Measurements from ENCODE around the gene ADCY1. TPM values are rescaled to one million over a fixed set of nuclear protein-coding genes. Genes with fewer than 3 reads are reported as not detected.

Gene ADCY1
- total RNA-seq, 2 donors from 2014 or later = 15.3 to 18.5 TPM

DNA sequence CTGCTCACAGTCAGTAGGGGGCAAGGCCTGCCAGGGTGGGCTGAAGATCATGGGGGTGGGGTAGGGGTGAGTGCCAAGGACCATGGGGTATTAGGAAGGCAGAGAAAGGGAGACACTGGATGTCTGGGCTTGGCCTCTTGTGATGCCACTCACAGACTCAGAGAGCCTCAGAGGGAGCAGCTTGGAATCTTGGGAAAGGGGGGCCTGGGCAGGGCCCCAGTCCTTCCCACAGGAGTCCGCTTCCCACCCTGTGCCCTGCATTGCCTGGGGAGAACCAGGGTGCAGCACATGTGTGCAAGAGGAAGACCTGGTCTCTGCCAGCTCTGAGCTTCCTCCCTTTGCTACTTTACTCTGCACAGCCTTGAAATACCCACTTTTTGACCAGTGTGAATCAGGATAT lies 4.3 kb downstream of the ADCY1 start:
- no peaks in the 10 kb centered on the region for H3K9me3 ChIP-seq (ENCODE audit: control insufficient read depth, low read length)
- H3K27me3 ChIP-seq (ENCODE audit: control insufficient read depth, insufficient read depth, low read length, poor library complexity, severe bottlenecking) = peaks cover 44% of the 10 kb centered on the region
- no peaks in the 10 kb centered on the region for H3K36me3 Mint-ChIP-seq (ENCODE audit: low read depth)
- peaks cover 35% of the 10 kb centered on the region for H3K27me3 Mint-ChIP-seq (ENCODE audit: insufficient read depth)
- H3K4me1 ChIP-seq (ENCODE audit: control insufficient read depth, insufficient read depth, low read length) = peaks cover 6% of the 10 kb centered on the region
- peaks cover 19% of the 10 kb centered on the region for H3K4me1 Mint-ChIP-seq
- 80 to 89% methylated on average over 1 of the region's 1 CpG for WGBS, 2 experiments (ENCODE audit: insufficient coverage in 1 of 2, insufficient read length in 1 of 2)
- no peak for TF ChIP-seq CTCF (conservative IDR thresholded peaks at IDR 0.05)
- H3K36me3 ChIP-seq (ENCODE audit: control insufficient read depth, insufficient read depth, low read length) = no peaks in the 10 kb centered on the region
- no peak overlapping the region for H3K4me3 ChIP-seq (ENCODE audit: low read length)
- H3K9ac ChIP-seq (ENCODE audit: extremely low read depth, low read length, poor library complexity, severe bottlenecking) = no peak overlapping the region
- no peak overlapping the region for H3K4me3 Mint-ChIP-seq
- no peak overlapping the region for H3K27ac Mint-ChIP-seq
- no peak overlapping the region for H3K27ac ChIP-seq (ENCODE audit: low read depth, low read length)
- peak; percentile 22 for DNase-seq
- no peaks in the 10 kb centered on the region for H3K9me3 Mint-ChIP-seq

DNA sequence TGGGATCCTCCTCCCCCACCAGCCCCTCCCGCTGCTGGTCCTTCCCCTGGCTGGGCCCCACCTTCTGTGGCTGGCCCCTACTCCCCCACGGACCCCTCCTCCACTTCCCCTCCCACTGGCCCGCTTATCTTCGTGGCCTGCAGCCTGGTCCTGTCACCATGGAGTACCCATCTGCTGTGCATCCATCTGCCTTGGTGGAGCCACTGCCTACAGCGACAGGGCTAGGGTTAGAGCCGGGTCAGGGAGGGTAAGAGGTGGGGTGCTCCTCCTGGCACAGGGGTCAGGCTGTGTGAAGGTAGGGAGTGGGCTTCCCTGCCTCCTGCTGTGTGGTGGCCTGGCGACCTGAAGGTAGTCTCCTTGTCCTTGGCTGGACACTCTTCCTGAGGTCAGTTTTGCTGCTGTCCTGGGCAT lies 5.2 kb downstream of the ADCY1 start:
- no peak overlapping the region for H3K4me3 ChIP-seq (ENCODE audit: low read length)
- TF ChIP-seq CTCF (conservative IDR thresholded peaks at IDR 0.05) = no peak
- H3K27ac ChIP-seq (ENCODE audit: low read depth, low read length) = no peak overlapping the region
- Mint-ChIP-seq H3K27ac (no peak overlapping the region), H3K9me3 (no peaks in the 10 kb centered on the region), H3K4me3 (no peak overlapping the region), H3K36me3 (ENCODE audit: low read depth) (no peaks in the 10 kb centered on the region), H3K4me1 (peaks cover 15% of the 10 kb centered on the region), H3K27me3 (ENCODE audit: insufficient read depth) (peaks cover 29% of the 10 kb centered on the region)
- no peak overlapping the region for H3K9ac ChIP-seq (ENCODE audit: extremely low read depth, low read length, poor library complexity, severe bottlenecking)
- peaks cover 37% of the 10 kb centered on the region for H3K27me3 ChIP-seq (ENCODE audit: control insufficient read depth, insufficient read depth, low read length, poor library complexity, severe bottlenecking)
- no peaks in the 10 kb centered on the region for H3K36me3 ChIP-seq (ENCODE audit: control insufficient read depth, insufficient read depth, low read length)
- WGBS, 2 experiments (ENCODE audit: insufficient coverage in 1 of 2, insufficient read length in 1 of 2) = 75 to 100% methylated on average over 1 to 7 of the region's 7 CpGs
- no peaks in the 10 kb centered on the region for H3K9me3 ChIP-seq (ENCODE audit: control insufficient read depth, low read length)
- peak; percentile 35 for DNase-seq
- peaks cover 6% of the 10 kb centered on the region for H3K4me1 ChIP-seq (ENCODE audit: control insufficient read depth, insufficient read depth, low read length)

DNA sequence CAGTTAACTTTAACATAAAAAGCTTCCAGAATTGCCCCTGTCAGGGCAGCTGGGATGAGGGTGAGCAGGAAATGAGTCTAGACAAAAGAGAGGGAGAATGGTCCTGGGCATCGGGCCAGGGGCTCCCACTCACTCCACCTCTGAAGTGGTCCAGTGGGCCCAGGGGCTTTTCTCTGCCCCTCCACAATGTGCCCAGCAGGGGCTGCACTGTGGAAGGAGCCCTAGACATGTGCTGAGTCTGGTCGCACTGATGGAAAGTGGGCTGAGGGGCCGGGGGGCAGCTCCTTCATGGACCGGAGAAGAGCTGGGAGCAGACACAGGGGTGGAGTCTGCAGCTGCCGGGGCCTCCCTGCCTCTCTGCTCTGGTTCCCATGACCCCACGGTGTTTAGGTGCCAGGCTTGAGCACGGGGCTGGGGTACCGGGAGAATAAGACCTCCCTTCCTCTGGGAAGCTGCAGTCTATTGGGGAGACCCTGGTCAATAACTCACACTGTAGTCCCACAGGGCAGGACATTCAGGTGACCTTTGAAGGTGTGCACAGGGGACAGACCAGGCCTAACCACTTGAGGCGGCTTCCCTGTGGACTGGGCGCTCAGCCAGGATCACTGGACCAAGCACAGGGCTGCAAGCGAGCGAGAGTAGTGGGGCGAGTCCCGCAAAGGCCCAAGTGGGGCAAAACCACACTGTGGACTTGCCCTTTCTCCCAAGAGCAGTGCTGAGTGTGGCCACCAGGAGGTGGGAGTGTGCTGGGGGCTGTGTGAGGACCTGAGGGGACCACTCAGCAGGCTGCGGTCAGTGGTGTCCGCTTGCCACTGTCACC lies 6.1 kb downstream of the ADCY1 start:
- H3K27ac Mint-ChIP-seq = no peak overlapping the region
- H3K27ac ChIP-seq (ENCODE audit: low read depth, low read length) = no peak overlapping the region

More for the DNA sequence above, 6.1 kb downstream of the ADCY1 start:
- Histone ChIP-seq H3K4me1 (ENCODE audit: control insufficient read depth, insufficient read depth, low read length) (peaks cover 2% of the 10 kb centered on the region), H3K4me3 (ENCODE audit: low read length) (no peak overlapping the region), H3K9me3 (ENCODE audit: control insufficient read depth, low read length) (no peaks in the 10 kb centered on the region), H3K36me3 (ENCODE audit: control insufficient read depth, insufficient read depth, low read length) (no peaks in the 10 kb centered on the region), H3K9ac (ENCODE audit: extremely low read depth, low read length, poor library complexity, severe bottlenecking) (no peak overlapping the region), H3K27me3 (ENCODE audit: control insufficient read depth, insufficient read depth, low read length, poor library complexity, severe bottlenecking) (peaks cover 30% of the 10 kb centered on the region)
- peaks cover 13% of the 10 kb centered on the region for H3K4me1 Mint-ChIP-seq
- TF ChIP-seq CTCF (conservative IDR thresholded peaks at IDR 0.05) = peak; percentile 79
- peak; percentile 86 for DNase-seq
- H3K4me3 Mint-ChIP-seq = no peak overlapping the region
- WGBS, 2 experiments (ENCODE audit: insufficient coverage in 1 of 2, insufficient read length in 1 of 2) = 90 to 91% methylated on average over 8 to 16 of the region's 16 CpGs
- no peaks in the 10 kb centered on the region for H3K36me3 Mint-ChIP-seq (ENCODE audit: low read depth)
- peaks cover 25% of the 10 kb centered on the region for H3K27me3 Mint-ChIP-seq (ENCODE audit: insufficient read depth)
- no peaks in the 10 kb centered on the region for H3K9me3 Mint-ChIP-seq
